H1 (cell line): ENCODE results near the gene LMNB1. TPM values are rescaled to one million over a fixed set of nuclear protein-coding genes. Genes with fewer than 3 reads are reported as not detected.

Experiments used
- CTCF ChIA-PET: fragments of 300-600 bp; sonication (Branson Sonifier 250); formaldehyde crosslinking; loops from one replicate; lab custom pipeline; 2021; ENCODE audit not compliant: partially characterized antibody; lab: Charles Lee
- POLR2A ChIA-PET: fragments of 300-600 bp; sonication (Branson Sonifier 250); formaldehyde crosslinking; loops from one replicate; lab custom pipeline; 2021; ENCODE audit warnings: inconsistent platforms; ENCODE audit not compliant: partially characterized antibody; lab: Charles Lee
- DNase-seq, 2 experiments: peaks; one replicate each; pipeline versions ENCODE4 v3.0.0 to v3.0.0-alpha.2; 2010 to 2022; ENCODE audit warnings: low spot score in 2 of 2, low read depth in 1 of 2, mixed read lengths in 1 of 2
- FAIRE-seq: peaks from 2 replicates; lab custom pipeline; 2011; peaks lifted over from hg19 to GRCh38; lab: Jason Lieb, UNC
- H2AFZ ChIP-seq: 2 replicates; pipeline ENCODE4 v1.8.1; 2012; ENCODE audit warnings: low read length, inconsistent platforms
- H2AK5ac ChIP-seq: 2 replicates; pipeline ENCODE4 v1.6.1; 2013; ENCODE audit warnings: low read depth, low read length
- H2BK120ac ChIP-seq: replicated peaks from 2 replicates; pipeline ENCODE3; 2013; ENCODE audit warnings: low read depth, low read length, inconsistent platforms
- H2BK12ac ChIP-seq: 2 replicates; pipeline ENCODE4 v1.6.1; 2013; ENCODE audit warnings: low read depth, low read length
- H2BK15ac ChIP-seq: 2 replicates; pipeline ENCODE4 v1.6.1; 2013; ENCODE audit warnings: low read length
- H2BK20ac ChIP-seq: 2 replicates; pipeline ENCODE4 v1.6.1; 2013; ENCODE audit warnings: low read length
- H2BK5ac ChIP-seq: 2 replicates; pipeline ENCODE4 v1.6.1; 2013; ENCODE audit warnings: low read depth, low read length
- H3K14ac ChIP-seq: 2 replicates; pipeline ENCODE4 v1.6.1; 2013; ENCODE audit warnings: inconsistent platforms; ENCODE audit not compliant: insufficient read length
- H3K18ac ChIP-seq: 2 replicates; pipeline ENCODE4 v1.6.1; 2013; ENCODE audit warnings: low read length; ENCODE audit errors: extremely low read depth
- H3K23ac ChIP-seq: 2 replicates; pipeline ENCODE4 v1.6.1; 2013; ENCODE audit warnings: inconsistent platforms; ENCODE audit not compliant: insufficient read length
- H3K23me2 ChIP-seq: 2 replicates; pipeline ENCODE4 v1.6.1; 2013; ENCODE audit warnings: low read depth, low read length
- H3K27ac ChIP-seq: 2 replicates; pipeline ENCODE4 v1.6.1; 2011; ENCODE audit warnings: low read depth, low read length, inconsistent platforms
- H3K27me3 ChIP-seq, 4 experiments: replicated peaks in 1 of 4; 1 replicate in 1 of 4; 2 replicates in 3 of 4; pipeline versions ENCODE4 v1.6.1 to v1.8.1; 2011 to 2013; ENCODE audit warnings: low read length in 3 of 4, mild to moderate bottlenecking in 3 of 4, inconsistent platforms in 2 of 4, mixed read lengths in 2 of 4, moderate library complexity in 1 of 4; ENCODE audit not compliant: control insufficient read depth in 3 of 4, insufficient read depth in 3 of 4; ENCODE audit errors: extremely low read depth in 1 of 4
- H3K36me3 ChIP-seq, 4 experiments: 2 replicates each; pipeline versions ENCODE4 v1.6.1 to v1.8.1; 2011 to 2013; ENCODE audit warnings: mild to moderate bottlenecking in 4 of 4, low read length in 3 of 4, moderate library complexity in 2 of 4, control low read depth in 1 of 4, inconsistent platforms in 1 of 4; ENCODE audit not compliant: insufficient read depth in 4 of 4, control insufficient read depth in 2 of 4
- H3K4ac ChIP-seq: replicated peaks from 2 replicates; pipeline ENCODE3; 2013; ENCODE audit warnings: low read length, low read depth, mixed read lengths, inconsistent platforms; ENCODE audit not compliant: insufficient read length
- H3K4me1 ChIP-seq, 4 experiments: replicated peaks in 1 of 4; 1 replicate in 1 of 4; 2 replicates in 3 of 4; pipeline versions ENCODE4 v1.6.1 to v1.8.1; 2011 to 2013; ENCODE audit warnings: low read length in 3 of 4, inconsistent platforms in 2 of 4, mixed read lengths in 1 of 4; ENCODE audit not compliant: insufficient read depth in 4 of 4, control insufficient read depth in 3 of 4
- H3K4me2 ChIP-seq, 2 experiments: 2 replicates each; pipeline versions ENCODE4 v1.6.1 to v1.8.1; 2011 to 2013; ENCODE audit warnings: low read depth in 2 of 2, low read length in 2 of 2, control low read depth in 1 of 2, inconsistent platforms in 1 of 2, mild to moderate bottlenecking in 1 of 2; ENCODE audit not compliant: insufficient read depth in 1 of 2
- H3K4me3 ChIP-seq, 4 experiments: fragments of 200-600, 300-600 bp in 1 of 4; sonication (generic), shearing (Covaris generic), sonication (Bioruptor Twin) in 1 of 4; 2 replicates each; pipeline versions ENCODE4 v1.5.1 to v1.8.1; 2011 to 2016; ENCODE audit warnings: low read length in 4 of 4, low read depth in 3 of 4, control low read depth in 2 of 4, inconsistent platforms in 2 of 4, mild to moderate bottlenecking in 2 of 4, mixed read lengths in 1 of 4, moderate library complexity in 1 of 4; ENCODE audit not compliant: insufficient read depth in 2 of 4; ENCODE audit errors: extremely low read depth in 1 of 4
- H3K56ac ChIP-seq: replicated peaks from 2 replicates; pipeline ENCODE3; 2013; ENCODE audit warnings: low read depth, mild to moderate bottlenecking, mixed read lengths, low read length, inconsistent platforms; ENCODE audit not compliant: insufficient read length
- H3K79me1 ChIP-seq: 2 replicates; pipeline ENCODE4 v1.6.1; 2013; ENCODE audit warnings: low read depth, low read length, control low read depth
- H3K79me2 ChIP-seq, 2 experiments: 2 replicates each; pipeline versions ENCODE4 v1.6.1 to v1.8.1; 2012 to 2013; ENCODE audit warnings: low read length in 2 of 2, mild to moderate bottlenecking in 2 of 2, inconsistent platforms in 1 of 2; ENCODE audit not compliant: insufficient read depth in 2 of 2, control insufficient read depth in 1 of 2
- H3K9ac ChIP-seq, 4 experiments: replicated peaks in 1 of 4; 1 replicate in 1 of 4; 2 replicates in 3 of 4; pipeline versions ENCODE4 v1.6.1 to v1.8.1; 2011 to 2013; ENCODE audit warnings: low read depth in 3 of 4, low read length in 3 of 4, control low read depth in 2 of 4, mild to moderate bottlenecking in 2 of 4, moderate library complexity in 2 of 4, inconsistent platforms in 1 of 4; ENCODE audit errors: extremely low read depth in 1 of 4
- H3K9me3 ChIP-seq, 2 experiments: 2 replicates each; pipeline versions ENCODE4 v1.6.1 to v1.8.1; 2012 to 2013; ENCODE audit warnings: mild to moderate bottlenecking in 2 of 2, moderate library complexity in 2 of 2, control low read depth in 1 of 2, inconsistent platforms in 1 of 2, low read depth in 1 of 2, low read length in 1 of 2, mixed read lengths in 1 of 2; ENCODE audit not compliant: insufficient read depth in 2 of 2
- H4K20me1 ChIP-seq, 2 experiments: replicated peaks in 1 of 2; 2 replicates each; pipeline versions ENCODE3 to v1.8.1; 2011 to 2013; ENCODE audit warnings: inconsistent platforms in 2 of 2, low read length in 2 of 2, mild to moderate bottlenecking in 1 of 2; ENCODE audit not compliant: insufficient read depth in 2 of 2, control insufficient read depth in 1 of 2
- H4K5ac ChIP-seq: 2 replicates; pipeline ENCODE4 v1.6.1; 2013; ENCODE audit warnings: low read length, low read depth, mixed read lengths, inconsistent platforms; ENCODE audit not compliant: insufficient read length
- H4K8ac ChIP-seq: 2 replicates; pipeline ENCODE4 v1.8.0; 2013; ENCODE audit warnings: mild to moderate bottlenecking, moderate library complexity, low read length, inconsistent platforms; ENCODE audit not compliant: insufficient read depth; ENCODE audit errors: extremely low read depth
- H4K91ac ChIP-seq: replicated peaks from 2 replicates; pipeline ENCODE3; 2013; ENCODE audit warnings: low read length, mixed read lengths, inconsistent platforms; ENCODE audit not compliant: insufficient read length
- EGR1 ChIP-seq: IDR thresholded peaks from 2 replicates; pipeline ENCODE4 v1.6.1; 2011; ENCODE audit warnings: low read depth, low read length, borderline replicate concordance
- FOSL1 ChIP-seq: IDR thresholded peaks from 2 replicates; pipeline ENCODE4 v1.6.1; 2011; ENCODE audit warnings: mild to moderate bottlenecking, low read depth, low read length, moderate library complexity; ENCODE audit not compliant: insufficient read depth
- POLR2A ChIP-seq, 2 experiments: IDR thresholded peaks; 1 replicate in 1 of 2; 2 replicates in 1 of 2; pipeline ENCODE4 v1.6.1; 2011; ENCODE audit warnings: low read depth in 2 of 2, low read length in 2 of 2, mild to moderate bottlenecking in 2 of 2; ENCODE audit errors: control extremely low read depth in 1 of 2
- RBBP5 ChIP-seq: IDR thresholded peaks from 2 replicates; pipeline ENCODE4 v1.7.1; 2012; ENCODE audit warnings: low read depth, mild to moderate bottlenecking, inconsistent platforms, low read length, moderate library complexity, borderline replicate concordance
- SAP30 ChIP-seq: fragments of 300-600 bp; sonication (generic); IDR thresholded peaks from 2 replicates; pipeline ENCODE4 v1.7.1; 2012; ENCODE audit warnings: low read length, moderate library complexity, mild to moderate bottlenecking, inconsistent platforms; ENCODE audit not compliant: insufficient read depth, insufficient replicate concordance
- SIRT6 ChIP-seq: IDR thresholded peaks from one replicate; pipeline ENCODE4 v1.7.1; 2012; ENCODE audit warnings: low read length, inconsistent platforms
- SP2 ChIP-seq: IDR thresholded peaks from 2 replicates; pipeline ENCODE4 v1.6.1; 2012; ENCODE audit warnings: mild to moderate bottlenecking, low read length, inconsistent platforms
- YY1 ChIP-seq: IDR thresholded peaks from 2 replicates; pipeline ENCODE4 v1.6.1; 2011; ENCODE audit warnings: low read depth, mild to moderate bottlenecking, low read length
- ZNF274 ChIP-seq: IDR thresholded peaks from 2 replicates; pipeline ENCODE4 v1.7.0; 2012; ENCODE audit warnings: low read length, borderline replicate concordance; ENCODE audit errors: extremely low read depth
- WGBS, 2 experiments: shearing (Covaris generic) in 1 of 2; methylation state at CpG; one replicate each; pipeline versions ENCODE4 v1.1.6 to v1.1.7; 2013 to 2015; ENCODE audit warnings: low lambda C conversion rate in 2 of 2, mixed read lengths in 2 of 2, inconsistent platforms in 1 of 2, low coverage in 1 of 2, missing lambda C conversion rate in 1 of 2; ENCODE audit not compliant: insufficient replicate concordance in 2 of 2, insufficient coverage in 1 of 2, insufficient read length in 1 of 2; ENCODE audit errors: extremely low coverage in 1 of 2, missing lambda C conversion rate in 1 of 2; 5-methylcytosine and 5-hydroxymethylcytosine counted together
- polyA plus RNA-seq, 7 experiments: library from polyadenylated mRNA; depleted of rRNA in 3 of 7; stranded (reverse) in 5 of 7; unstranded in 2 of 7; fragments of >200 nt in 5 of 7; fragments of 200-250 nt in 2 of 7; gene quantifications; 1 replicate in 5 of 7; 2 replicates in 1 of 7; 4 replicates in 1 of 7; pipeline versions ENCODE4 v1.2.1 to v1.2.3, GENCODE V29; 2011 to 2013; ENCODE audit warnings: missing spikeins in 2 of 7, mixed read lengths in 2 of 7
- total RNA-seq: library from RNA; stranded (reverse); fragmentation: NEBNext Ultra II Directional; extraction: Animal tissue kit (Norgen Biotek cat#: 25700); gene quantifications from 2 replicates; pipeline ENCODE4 v1.2.1, GENCODE V29; 2021
- TF ChIP-seq, protein P1 (sequence below): IDR thresholded peaks from 2 replicates; pipeline ENCODE4 v1.6.1; 2012; ENCODE audit warnings: inconsistent platforms
- TF ChIP-seq, protein P2 (sequence below), 3 experiments: IDR thresholded peaks; 1 replicate in 2 of 3; 2 replicates in 1 of 3; pipeline versions ENCODE4 v1.5.1 to v1.6.1; 2011; ENCODE audit warnings: low read length in 3 of 3, mild to moderate bottlenecking in 3 of 3, inconsistent platforms in 2 of 3, low read depth in 1 of 3, moderate library complexity in 1 of 3; ENCODE audit not compliant: insufficient read depth in 1 of 3; ENCODE audit errors: control extremely low read depth in 1 of 3

LMNB1 gene
- total and polyA plus RNA-seq, 2 of the 8 experiments (the other 6 are each of a cell fraction or from before 2014, with no cell fraction given): 73.5 to 225 TPM

DNA sequence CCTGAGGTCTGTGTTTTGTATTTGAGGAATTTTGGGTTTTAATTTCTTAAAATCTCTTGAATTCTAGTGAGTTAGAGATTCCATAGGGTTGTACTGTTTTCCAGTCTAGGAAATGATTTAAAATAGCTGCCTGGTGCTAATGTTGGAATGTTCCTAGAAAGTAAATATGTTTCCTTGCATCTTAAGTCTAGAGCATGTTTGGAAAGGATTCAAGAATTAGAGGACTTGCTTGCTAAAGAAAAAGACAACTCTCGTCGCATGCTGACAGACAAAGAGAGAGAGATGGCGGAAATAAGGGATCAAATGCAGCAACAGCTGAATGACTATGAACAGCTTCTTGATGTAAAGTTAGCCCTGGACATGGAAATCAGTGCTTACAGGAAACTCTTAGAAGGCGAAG, 41.8 kb downstream of the LMNB1 start:
- ChIA-PET POLR2A (no interaction called here), CTCF (interaction anchor here (0.7 to 0.9 kb wide), 2 partner anchors 9 to 18 kb away, joined by 3 to 4 read pairs; no protein-coding TSS in a partner anchor)
- H3K4ac ChIP-seq: no peak overlapping the region
- no peak overlapping the region for H4K5ac ChIP-seq
- H3K9ac ChIP-seq: no peak overlapping the region
- peaks cover 0 to 5% of the 10 kb centered on the region in 2 experiments for H4K20me1 ChIP-seq
- no peak overlapping the region for H3K18ac ChIP-seq
- H3K27me3 ChIP-seq: no peaks in the 10 kb centered on the region
- no peak overlapping the region for H3K4me2 ChIP-seq
- H3K27ac ChIP-seq: no peak overlapping the region
- H2BK15ac ChIP-seq: no peak overlapping the region
- no peak overlapping the region for H3K4me3 ChIP-seq
- no peak overlapping the region for H2AK5ac ChIP-seq
- no peak for FAIRE-seq
- 88% methylated on average over 4 of the region's 4 CpGs; no CpG with 5 or more reads in 1 of the 2 experiments for WGBS, 2 experiments
- no peak overlapping the region for H2BK20ac ChIP-seq
- no peaks in the 10 kb centered on the region for H3K79me1 ChIP-seq
- H3K9me3 ChIP-seq: no peaks in the 10 kb centered on the region
- DNase-seq: no peak
- no peak overlapping the region for H4K91ac ChIP-seq
- H2BK120ac ChIP-seq: no peak overlapping the region
- H3K4me1 ChIP-seq: no peaks in the 10 kb centered on the region
- H2AFZ ChIP-seq: no peak overlapping the region
- H2BK5ac ChIP-seq: no peak overlapping the region
- no peak overlapping the region for H2BK12ac ChIP-seq
- H3K79me2 ChIP-seq: peaks cover 0 to 20% of the 10 kb centered on the region in 2 experiments; a peak in 2 of 4 replicates
- H4K8ac ChIP-seq: no peak overlapping the region
- peaks cover 13 to 93% (median 44%) of the 10 kb centered on the region in 4 experiments for H3K36me3 ChIP-seq
- H3K23me2 ChIP-seq: no peaks in the 10 kb centered on the region
- H3K14ac ChIP-seq: no peak overlapping the region
- no peak overlapping the region for H3K56ac ChIP-seq
- no peak overlapping the region for H3K23ac ChIP-seq
- no peak for TF ChIP-seq YY1
- no peak for TF ChIP-seq POLR2A (IDR thresholded peaks at IDR 0.05; ENCODE audit: control extremely low read depth in 1 of 2, low read depth in 2 of 2, low read length in 2 of 2)
- no peak for TF ChIP-seq SIRT6
- no peak for TF ChIP-seq ZNF274
- no peak for TF ChIP-seq SAP30
- no peak for TF ChIP-seq SP2
- no peak for TF ChIP-seq RBBP5
- TF ChIP-seq, protein P1, sequence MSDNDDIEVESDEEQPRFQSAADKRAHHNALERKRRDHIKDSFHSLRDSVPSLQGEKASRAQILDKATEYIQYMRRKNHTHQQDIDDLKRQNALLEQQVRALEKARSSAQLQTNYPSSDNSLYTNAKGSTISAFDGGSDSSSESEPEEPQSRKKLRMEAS: no peak
- TF ChIP-seq FOSL1: no peak
- no peak for TF ChIP-seq EGR1
- TF ChIP-seq, protein P2, sequence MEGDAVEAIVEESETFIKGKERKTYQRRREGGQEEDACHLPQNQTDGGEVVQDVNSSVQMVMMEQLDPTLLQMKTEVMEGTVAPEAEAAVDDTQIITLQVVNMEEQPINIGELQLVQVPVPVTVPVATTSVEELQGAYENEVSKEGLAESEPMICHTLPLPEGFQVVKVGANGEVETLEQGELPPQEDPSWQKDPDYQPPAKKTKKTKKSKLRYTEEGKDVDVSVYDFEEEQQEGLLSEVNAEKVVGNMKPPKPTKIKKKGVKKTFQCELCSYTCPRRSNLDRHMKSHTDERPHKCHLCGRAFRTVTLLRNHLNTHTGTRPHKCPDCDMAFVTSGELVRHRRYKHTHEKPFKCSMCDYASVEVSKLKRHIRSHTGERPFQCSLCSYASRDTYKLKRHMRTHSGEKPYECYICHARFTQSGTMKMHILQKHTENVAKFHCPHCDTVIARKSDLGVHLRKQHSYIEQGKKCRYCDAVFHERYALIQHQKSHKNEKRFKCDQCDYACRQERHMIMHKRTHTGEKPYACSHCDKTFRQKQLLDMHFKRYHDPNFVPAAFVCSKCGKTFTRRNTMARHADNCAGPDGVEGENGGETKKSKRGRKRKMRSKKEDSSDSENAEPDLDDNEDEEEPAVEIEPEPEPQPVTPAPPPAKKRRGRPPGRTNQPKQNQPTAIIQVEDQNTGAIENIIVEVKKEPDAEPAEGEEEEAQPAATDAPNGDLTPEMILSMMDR (IDR thresholded peaks at IDR 0.05; ENCODE audit: control extremely low read depth in 1 of 3, insufficient read depth in 1 of 3, low read depth in 1 of 3, low read length in 3 of 3): no peak
